Inferior parietal cortex (tissue), 1 donor: ENCODE measurements around the gene COX5A.
A peak's percentile ranks its signal among the peaks of the same experiment; 100 is the strongest.
"Not testable (repeated sequence)": the region's sequence is repeated elsewhere in the genome, so short reads cannot be mapped to it uniquely, and the experiment has no call there.

ENCODE experiments used
- DNase-seq: peaks from one replicate; pipeline ENCODE4 v3.0.0-alpha.2; 2016; ENCODE audit errors: extremely low spot score

Gene COX5A

GRCh38 chr15:74955796-74956647, 18.1 kb upstream of the COX5A start:
- peak; percentile 41 for DNase-seq

- no peak for DNase-seq
These were observed 17.1 kb upstream of the COX5A start for GRCh38 chr15:74955017-74955416.

GRCh38 chr15:74954515-74954914, 16.6 kb upstream of the COX5A start:
- DNase-seq: no peak

GRCh38 chr15:74951006-74951405, 13.1 kb upstream of the COX5A start:
- DNase-seq: no peak

GRCh38 chr15:74950078-74950908, 12.4 kb upstream of the COX5A start:
- peak; percentile 95 for DNase-seq

GRCh38 chr15:74937272-74937589, 642 bp downstream of the COX5A start:
- peak; percentile 29 for DNase-seq

GRCh38 chr15:74935193-74935592, 2.7 kb downstream of the COX5A start:
- DNase-seq: not testable (repeated sequence)

GRCh38 chr15:74933573-74933972, 4.3 kb downstream of the COX5A start:
- DNase-seq: no peak

- no peak for DNase-seq
These were observed 9.1 kb downstream of the COX5A start for GRCh38 chr15:74928771-74929198.

- no peak for DNase-seq
These were observed 13.3 kb downstream of the COX5A start for GRCh38 chr15:74924525-74924924.

GRCh38 chr15:74920456-74920855, 17.4 kb downstream of the COX5A start:
- DNase-seq: no peak

GRCh38 chr15:74917676-74918075, 20.2 kb downstream of the COX5A start:
- no peak for DNase-seq

GRCh38 chr15:74913799-74914198, 24.1 kb downstream of the COX5A start:
- not testable (repeated sequence) for DNase-seq

- DNase-seq: no peak
These were observed 24.8 kb downstream of the COX5A start for GRCh38 chr15:74913041-74913440.

GRCh38 chr15:74908635-74909034, 29.2 kb downstream of the COX5A start:
- no peak for DNase-seq

GRCh38 chr15:74907163-74907870, 30.6 kb downstream of the COX5A start:
- no peak for DNase-seq

GRCh38 chr15:74906450-74907162, 31.3 kb downstream of the COX5A start, which contains the start of gene FAM219B:
TSS of gene FAM219B (minus strand) at chr15:74906851. CDS start at chr15:74906800, 51 bp downstream.
- DNase-seq: peak; percentile 94

- peak; percentile 52 for DNase-seq
These were observed 31.8 kb downstream of the COX5A start for GRCh38 chr15:74906067-74906449.

- no peak for DNase-seq
These were observed 33.6 kb downstream of the COX5A start for GRCh38 chr15:74904190-74904805.

- no peak for DNase-seq
These were observed 34.2 kb downstream of the COX5A start for GRCh38 chr15:74903676-74904075.
